ENCODE results near the gene EPS8L2.
"Not testable (repeated sequence)": the region's sequence is repeated elsewhere in the genome, so short reads cannot be mapped to it uniquely, and the experiment has no call there.

Gene EPS8L2

DNA sequence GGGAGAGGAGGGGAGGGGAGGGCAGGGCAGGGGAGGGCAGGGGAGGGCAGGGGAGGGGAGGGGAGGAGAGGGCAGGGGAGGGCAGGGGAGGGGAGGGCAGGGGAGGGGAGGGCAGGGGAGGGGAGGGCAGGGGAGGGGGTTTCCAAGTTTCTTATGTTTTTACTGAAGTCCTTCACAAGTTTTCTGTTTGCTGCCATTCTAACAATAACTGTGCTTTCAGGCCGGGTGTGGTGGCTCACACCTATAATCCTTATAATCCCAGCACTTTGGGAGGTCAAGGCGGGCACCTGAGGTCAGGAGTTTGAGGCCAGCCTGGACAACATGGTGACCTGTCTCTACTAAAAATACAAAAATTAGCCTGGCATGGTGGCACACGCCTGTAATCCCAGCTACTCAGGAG lies 15.8 kb upstream of the EPS8L2 start:
- DNase-seq (ENCODE audit: low spot score) = not testable (repeated sequence)

DNA sequence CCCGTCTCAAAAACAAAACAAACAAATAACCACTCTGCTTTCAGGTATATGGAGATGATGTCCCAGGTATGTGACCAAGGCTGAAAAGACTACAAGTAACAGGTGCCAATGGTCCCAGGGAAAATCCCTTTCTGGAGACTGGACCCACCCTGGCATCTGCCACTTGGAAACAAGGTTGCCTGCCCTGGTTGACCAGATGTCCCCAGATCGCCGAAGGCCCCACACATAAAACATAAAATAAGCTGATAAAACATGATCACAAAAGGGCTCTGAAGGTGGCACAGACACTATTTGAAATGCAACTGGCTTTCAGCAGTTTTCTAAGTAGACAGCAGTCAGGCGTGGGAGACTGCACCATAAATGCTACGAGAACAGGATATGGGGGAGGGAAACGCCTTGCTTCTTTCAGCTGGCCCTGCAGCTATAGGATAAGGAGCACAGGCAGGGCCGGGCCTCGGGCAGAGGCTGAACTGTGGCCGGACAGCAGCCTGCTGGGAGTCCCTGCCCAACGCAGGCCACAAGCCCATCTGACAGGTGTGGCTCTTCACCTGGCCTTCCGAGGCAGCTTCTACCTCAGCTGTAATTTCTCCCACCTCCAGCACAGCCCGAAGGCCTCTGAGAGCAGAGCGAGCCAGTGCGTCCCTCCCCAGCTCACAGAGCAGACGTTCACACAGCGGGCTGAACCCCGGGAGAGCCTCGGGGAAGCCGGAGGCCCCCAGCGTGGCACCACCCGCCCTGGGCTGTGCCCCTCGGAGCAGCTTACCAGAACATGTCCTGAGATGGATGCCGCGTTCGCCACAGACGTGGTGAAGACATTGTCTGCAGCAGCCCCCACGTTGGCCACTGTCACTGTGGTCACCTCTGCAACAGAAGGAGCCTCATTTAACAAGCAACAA lies 15.0 kb upstream of the EPS8L2 start:
- no peak for DNase-seq (ENCODE audit: low spot score)

DNA sequence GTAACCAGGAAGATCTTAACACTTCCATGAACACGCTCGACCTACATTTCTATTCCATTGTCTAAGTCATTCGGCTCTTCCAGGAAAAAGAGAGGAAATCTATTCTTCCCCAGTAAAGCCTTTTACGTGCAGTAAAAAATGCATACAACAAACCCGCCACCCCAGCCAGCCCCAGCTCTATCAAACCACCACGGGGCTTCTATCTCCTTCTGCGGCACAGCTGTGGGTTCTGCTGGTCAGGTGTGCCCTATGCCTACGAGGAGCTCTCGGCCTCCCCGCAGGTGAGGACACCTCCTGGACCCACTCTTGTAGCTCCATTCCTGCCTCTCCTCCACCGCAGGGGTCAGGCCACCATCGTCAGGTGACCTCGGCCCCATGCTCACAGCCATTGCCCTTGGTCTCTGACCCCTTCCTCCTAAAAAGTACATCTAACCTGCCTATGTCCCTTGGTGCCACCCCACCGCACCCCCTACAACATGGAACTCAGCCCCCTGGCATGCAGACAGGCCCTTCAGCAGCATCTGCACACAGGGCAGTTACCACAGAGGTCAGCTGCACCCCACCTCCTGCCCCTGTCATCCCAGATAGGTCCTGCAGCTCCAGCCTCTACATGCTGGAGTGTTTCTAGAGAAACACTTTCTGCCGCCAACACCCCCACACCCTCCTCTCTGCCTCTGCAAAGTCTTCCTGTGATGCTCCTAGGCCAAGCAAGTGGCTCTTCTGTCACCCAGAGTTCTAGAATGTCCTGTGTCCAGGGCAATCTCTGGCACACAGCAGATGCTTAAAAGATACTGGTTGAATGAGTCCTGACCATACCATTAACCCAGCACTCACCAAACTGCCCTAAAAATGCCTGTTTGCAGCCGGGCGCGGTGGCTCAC lies 14.1 kb upstream of the EPS8L2 start:
- DNase-seq (ENCODE audit: low spot score) = no peak

DNA sequence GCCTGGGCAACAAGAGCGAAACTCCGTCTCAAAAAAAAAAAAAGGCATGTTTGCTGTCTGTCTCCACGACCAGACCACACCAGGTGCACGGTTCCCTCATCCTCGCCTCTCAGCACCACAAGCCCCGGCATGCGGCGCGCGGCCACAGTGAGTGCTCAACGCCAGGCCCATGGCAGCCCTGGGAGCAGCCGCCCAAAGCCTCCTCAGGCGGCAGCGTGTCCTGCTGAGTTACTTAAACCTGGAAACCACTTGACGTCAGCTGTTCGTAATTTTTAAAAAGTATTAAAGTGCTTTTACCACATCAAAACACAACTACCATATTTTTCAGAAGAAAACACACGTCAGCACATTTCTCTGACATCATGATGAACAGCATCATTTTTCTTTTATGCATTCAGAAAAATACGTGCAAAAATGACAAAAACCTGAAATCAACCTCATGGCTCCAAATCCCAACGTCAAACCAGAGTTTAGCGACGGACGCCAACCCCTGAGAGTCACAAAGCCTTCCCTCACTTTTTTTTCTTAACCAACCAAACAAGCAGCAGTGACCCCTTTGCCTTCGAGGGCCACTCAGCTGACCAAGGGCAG lies 13.1 kb upstream of the EPS8L2 start:
- no peak for DNase-seq (ENCODE audit: low spot score)

DNA sequence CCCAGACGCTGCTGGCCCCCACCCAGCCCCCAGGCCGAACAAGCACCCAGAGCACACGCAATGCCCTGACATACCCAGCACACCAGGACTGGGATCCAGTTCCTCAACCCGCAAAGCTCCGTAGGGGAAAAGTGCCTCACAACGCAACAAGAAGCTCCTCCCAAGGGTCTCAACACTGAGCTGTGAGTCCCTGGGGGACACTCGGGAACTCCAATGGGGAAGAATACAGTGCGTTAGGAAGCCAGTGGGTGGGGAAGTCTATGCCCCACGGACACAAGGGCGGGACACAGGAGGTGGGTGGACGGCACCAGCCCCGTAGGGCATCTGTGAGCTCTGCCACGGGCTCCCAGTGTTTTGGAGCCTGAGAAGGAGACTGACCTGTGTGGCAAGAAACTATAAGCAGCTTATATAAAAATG lies 12.6 kb upstream of the EPS8L2 start:
- DNase-seq (ENCODE audit: low spot score) = peak; percentile 75

DNA sequence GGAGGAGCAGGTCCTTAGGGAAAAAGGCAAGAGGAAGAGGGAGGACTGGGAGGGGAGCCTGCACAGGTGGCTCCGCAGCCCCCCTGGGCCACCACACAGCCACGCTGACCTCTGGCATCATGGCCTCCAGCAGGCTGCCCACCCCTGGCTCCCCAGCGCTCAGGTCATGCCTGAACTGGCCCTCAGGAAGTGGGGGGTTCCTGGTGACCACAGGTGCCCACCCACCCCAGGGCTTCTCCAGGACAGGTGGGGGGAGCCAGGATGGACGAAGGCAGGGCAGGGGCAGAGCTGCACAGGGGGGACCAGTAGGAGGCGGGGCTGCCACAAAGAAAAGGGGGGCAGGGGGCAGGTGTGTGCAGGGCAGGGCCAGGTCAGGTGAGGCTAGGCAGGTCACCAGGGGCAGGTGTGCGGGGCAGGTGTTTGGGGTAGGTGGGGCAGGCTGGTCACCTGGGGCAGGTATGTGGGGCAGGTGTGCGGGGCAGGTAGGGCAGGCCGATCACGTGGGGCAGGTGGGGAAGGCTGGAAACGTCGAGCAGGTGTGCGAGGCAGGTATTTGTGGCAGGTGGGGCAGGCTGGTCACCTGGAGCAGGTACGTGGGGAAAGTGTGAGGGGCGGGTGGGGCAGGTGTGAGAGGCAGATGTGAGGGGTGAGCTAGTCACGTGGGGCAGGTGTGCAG lies 12.0 kb upstream of the EPS8L2 start:
- no peak for DNase-seq (ENCODE audit: low spot score)

DNA sequence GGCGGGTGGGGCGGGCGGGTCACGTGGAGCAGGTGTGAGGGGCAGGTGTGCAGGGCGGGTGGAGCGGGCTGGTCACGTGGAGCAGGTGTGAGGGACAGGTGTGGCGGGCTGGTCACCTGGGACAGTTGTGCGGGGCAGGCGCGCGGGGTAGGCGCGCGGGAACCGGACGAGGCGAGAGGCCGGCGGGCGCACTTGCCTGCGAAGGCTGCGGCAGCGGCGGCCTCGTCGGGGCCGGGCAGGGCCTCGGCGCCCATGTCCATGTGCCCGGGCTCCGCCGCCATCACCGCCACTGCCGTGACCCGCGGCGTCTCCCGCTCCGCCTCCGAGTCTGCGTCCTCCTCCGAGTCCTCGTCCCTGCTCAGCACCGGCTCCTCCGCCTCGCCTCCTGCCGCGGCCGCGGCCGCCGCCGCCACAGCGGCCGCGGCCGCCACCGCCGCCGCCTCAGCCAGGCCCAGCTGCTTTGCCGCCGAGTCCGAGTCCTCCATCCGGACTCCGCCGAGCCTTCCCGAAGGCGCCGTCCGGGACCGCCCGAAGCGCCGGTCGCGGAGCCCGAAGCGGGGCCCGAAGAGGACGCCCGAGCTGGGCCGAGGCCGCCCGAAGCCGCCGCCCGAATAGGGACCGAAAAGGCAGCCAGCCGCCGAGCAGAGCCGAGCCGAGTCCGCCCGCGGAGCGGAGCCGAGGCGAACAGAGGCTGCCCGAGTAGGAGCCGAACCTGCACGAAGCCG lies 11.3 kb upstream of the EPS8L2 start, which contains the start of gene DEAF1:
Gene DEAF1, minus strand, starts transcription at position 660 of the 725 bp plus-strand sequence. Its CDS starts 175 bp downstream, at position 485.
- DNase-seq (ENCODE audit: low spot score) = peak; percentile 95

DNA sequence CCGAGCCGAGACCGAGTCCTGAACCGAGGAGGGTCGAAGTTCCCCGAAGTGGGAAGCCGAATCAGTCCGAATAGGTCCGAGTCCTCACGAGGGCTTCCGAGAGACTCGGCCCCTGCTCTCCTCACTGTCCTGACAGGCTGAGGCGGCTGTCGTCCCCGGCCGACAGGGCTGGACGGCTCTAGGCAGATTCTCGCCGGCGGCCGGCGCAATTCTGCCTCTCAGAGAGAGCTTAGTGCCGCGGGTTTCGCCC lies 10.8 kb upstream of the EPS8L2 start:
- no peak for DNase-seq (ENCODE audit: low spot score)

DNA sequence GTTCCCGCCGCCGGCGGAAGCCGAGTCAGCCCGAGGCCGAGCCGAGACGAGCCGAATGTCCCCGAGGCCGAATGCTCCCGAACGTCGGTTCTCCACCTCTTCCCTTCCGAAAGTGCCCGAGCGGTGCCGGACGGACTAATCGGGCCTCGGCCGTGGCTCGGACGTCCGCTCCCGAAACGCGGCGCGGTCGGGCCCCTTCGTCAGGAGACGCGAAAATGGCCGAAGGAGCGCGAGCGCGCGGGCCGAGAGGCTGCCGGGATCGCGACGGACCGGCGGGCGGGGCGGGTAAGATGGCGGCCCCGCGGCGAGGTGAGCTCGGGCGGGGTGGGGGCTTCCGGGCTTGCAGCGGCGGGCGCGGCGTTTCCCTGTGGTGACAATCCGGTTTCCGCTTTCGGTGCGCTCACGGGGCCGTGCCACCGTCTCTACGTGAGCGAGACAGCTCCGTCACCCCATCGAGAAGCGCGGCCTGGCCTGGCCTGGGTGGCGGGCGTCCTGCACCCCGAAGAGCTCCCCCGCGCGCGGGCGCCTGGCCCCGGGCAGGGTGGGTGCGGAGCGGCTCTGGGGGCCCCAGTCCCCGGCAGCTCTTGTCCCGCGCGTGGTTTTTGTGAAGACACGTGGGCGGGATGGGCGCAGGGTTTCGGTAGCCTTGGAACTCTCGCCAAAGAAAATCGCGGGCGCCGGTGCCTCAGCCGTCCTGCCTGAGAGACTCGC lies 10.3 kb upstream of the EPS8L2 start, which contains the start of gene TMEM80:
Gene TMEM80, plus strand, starts transcription at position 279 of the 711 bp plus-strand sequence. Its CDS starts 12 bp downstream, at position 291.
- DNase-seq (ENCODE audit: low spot score) = peak; percentile 93

DNA sequence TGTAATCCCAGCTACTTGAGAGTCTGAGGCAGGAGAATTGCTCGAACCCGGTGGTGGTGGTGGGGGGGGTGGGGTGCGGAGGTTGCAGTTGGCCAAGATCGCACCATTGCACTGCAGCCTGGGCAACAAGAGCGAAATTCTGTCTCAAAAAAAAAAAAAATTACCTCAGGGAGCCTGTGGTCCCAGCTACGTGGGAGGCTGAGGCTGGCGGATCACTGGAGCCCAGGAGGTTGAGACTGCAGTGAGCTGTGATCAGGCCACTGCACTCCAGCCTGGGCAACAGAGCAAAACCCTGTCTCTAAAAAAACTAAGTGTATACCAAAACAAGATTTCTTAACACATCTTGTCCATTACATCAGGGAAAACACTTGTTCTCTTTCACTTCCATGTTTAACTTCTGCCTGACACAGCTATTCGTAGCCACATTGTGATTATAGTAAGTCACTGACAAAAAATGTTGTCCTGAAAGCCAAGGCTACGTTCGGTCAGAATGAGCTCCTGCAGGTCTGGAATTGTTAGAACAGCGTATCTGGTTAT lies 9.0 kb upstream of the EPS8L2 start:
- DNase-seq (ENCODE audit: low spot score) = no peak

DNA sequence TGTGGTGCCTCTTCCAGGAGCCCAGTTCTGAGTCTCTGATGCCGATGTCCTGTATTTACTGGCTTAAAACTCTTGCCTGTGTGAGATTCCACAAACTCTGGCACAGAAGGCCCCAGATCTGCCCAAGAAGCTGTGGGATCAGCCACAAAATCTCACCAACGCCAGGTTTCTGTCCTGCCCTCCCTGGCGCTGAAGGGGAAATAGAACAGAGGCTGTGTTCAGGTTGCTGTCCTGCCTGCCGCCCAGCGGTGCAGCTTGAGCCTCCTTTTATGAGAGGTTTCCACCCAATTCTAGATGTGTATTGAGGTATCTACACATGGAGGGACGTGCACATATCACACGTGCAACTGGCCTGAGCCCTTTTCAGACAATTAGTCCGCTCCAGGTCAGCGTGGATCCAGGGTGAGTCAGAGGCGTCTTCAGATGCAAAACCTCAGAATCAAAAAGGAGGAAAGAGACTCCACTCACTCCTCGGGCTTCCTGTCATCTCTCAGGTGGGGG lies 8.2 kb upstream of the EPS8L2 start:
- no peak for DNase-seq (ENCODE audit: low spot score)

DNA sequence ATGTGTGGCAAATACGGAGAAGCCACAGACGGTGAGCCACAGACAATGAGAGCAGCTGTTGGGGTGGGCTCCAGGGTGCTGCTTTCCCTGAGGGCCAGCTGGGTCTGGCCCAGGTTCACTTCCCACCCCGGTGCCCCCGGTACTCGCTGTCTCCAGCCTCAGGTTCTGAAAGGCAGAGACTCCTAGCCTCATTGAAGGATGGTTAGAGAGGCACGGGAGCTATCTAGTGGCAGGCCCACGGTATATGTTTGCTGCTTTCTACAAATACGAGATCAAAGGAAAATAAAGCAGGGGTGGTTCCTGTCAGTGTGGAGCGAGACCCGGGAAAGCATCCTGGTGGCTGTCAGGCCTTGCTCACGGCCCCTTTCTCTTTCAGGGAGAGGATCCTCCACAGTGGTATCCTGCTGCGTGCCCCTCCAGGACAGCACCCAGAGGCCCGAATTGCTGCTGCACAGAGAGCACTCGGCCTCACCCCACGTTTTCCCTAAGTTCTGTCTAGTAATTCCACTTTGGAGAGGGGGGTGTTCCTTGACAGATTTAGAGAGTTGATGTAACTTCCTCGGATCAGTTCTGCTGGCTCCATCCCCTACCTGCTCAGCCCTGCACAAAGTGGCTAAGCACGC lies 7.4 kb upstream of the EPS8L2 start:
- no peak for DNase-seq (ENCODE audit: low spot score)

DNA sequence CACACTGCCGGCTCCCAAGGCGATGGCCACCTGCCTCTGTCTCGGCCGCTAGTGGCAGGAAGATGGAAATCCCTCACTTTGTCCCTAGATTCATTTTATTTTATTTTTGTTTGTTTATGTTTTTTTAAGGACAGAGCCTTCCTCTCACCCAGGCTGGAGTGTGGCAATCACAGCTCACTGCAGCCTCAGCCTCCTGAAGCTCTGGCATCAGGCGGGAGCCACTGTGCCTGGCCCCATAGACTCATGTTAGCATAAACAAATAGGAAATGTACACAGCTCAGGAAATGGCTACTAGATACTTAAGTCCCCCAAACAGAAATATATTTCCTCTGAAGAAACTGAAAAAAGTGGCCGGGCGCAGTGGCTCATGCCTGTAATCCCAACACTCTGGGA lies 6.9 kb upstream of the EPS8L2 start:
- no peak for DNase-seq (ENCODE audit: low spot score)

DNA sequence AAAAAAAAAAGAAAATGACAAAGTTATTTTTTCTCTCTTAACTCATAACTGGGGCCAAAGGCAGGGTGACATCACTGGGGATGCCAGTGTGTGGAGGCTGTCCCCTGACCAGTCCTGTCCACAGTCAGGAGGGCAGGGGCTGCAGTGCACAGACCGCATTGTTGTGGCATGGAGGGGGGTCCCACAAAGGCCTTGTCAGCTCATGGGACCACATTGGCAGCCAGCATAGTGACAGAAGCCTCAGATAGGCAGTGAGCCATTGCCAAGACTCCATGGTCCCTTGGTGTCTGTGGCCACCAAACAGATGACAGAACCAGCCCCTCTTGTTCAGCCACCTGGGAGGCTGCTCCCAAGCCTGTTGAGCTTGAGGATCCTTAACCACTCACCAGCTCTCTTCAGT lies 6.3 kb upstream of the EPS8L2 start:
- DNase-seq (ENCODE audit: low spot score) = no peak

DNA sequence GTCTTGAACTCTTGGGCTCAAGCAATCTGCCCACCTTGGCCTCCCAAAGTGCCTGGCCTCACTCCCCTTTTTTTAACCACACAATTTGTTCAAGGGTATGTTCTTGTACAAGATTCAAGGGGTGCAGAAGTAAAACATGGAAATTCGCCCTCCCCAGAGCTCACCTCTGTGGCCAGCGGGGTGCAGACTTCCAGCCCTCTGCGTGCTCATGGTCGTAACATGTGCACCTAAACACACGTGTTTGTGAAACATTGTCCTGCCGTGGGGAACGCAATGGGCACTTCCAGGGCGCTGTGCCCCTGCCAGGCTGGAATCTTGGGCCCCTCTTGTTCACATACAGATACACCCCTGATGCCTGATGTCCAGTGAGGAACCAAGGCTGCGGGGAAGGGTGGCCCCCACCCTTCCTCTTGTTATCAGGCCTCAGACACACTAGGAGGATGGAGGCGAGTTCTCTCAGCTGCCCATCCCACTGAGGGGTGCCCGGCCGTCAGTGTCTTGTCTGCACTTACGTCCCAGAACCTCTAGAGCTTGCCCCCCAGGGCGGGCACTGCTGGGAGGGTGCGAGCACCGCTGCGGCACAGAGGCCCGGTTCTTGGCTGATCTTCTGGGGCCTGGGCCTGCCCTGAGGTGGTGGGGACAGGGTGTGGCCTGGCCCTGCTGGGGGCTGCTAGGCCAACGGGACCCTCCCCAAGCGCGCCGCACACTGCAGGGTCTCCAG lies 4.1 kb upstream of the EPS8L2 start:
- DNase-seq (ENCODE audit: low spot score) = no peak

DNA sequence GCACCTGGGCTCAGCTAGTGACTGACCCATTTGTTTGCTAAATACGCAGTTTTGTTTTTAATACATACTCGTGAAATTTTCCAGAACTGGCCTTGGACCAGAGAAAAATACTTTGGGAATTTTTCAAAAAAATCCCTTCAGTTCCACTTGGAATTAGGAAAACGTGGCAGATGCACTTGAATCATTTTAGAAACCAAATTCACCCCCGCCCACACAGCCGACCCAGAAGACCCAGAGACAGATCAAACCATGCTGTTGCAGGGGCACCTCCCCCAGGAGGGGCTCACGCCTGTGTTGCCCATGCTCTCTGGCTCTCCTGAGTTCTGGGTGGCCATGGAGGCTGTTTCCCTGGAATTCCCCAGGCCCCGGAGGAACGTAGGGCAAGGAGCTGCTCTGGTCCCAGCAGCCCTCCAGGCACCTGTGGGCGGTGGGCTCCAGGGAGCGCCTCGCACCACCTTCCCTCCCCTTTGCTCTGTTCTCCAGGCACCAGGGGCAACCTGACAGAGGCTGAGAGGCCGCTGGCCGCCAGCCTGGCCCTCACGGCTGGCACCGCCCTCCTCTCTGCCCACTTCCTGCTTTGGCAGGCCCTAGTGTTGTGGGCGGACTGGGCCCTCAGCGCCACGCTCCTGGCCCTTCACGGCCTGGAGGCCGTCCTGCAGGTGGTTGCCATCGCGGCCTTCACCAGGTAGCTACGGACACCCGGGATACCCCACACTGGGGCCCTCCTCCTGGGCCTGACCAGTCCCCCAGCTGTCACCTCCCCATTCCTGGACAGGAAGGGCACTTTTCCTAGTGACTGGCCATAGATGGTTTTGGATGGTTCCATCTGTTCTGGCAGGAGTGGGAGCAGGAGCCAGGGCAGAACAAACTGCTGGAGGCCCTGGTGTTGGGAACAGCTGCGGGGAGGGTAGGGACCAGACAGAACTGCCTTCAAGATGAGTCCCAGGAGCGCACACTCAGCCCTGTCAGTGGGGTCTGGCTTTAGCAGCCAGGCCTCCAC lies 3.3 kb upstream of the EPS8L2 start:
- no peak for DNase-seq (ENCODE audit: low spot score)

DNA sequence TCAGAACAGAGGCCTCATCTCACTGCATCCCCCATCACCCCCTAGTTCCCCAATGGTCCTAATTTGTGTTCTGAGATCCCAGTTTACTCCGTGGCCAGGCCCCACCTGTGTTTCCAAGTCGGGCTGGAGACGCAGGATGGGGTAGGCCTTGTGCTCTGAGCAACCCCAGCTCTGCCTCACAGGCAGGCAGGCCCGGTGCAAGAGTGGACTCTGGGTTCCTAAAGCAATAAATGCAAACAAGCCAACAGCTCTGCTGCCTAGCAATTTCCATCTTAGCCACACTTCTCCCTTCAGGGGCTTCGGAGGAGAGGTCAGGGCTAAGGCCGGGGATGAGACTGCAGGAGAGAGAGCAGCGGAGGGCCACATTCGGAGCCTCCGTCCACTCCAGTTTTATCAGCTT lies 2.5 kb upstream of the EPS8L2 start:
- DNase-seq (ENCODE audit: low spot score) = no peak

DNA sequence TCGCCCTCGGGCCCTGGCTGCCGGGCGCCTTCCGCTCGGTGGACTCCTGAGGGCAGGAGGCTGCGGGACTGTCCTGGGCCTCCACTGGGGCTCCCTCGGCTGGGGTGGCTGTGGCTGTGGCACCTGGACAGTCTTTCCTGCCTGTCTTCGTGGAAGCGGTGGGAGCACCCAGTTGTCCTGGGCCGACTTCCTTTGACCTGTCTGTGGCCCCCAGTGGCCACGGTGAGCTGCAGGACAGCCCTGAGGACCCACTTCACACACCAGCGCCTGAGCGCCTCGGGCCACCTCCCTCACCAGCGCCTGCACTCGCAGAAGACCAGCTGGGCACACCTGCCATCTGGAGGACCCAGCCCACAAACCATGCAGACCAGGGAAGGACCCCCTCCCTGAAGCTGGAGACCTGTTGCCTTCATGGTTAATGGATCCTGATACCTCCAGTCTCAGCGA lies 1.8 kb upstream of the EPS8L2 start:
- DNase-seq (ENCODE audit: low spot score) = no peak

Measured in D341Med (cell line).